ENCODE measurements around the gene GALNT1.

The GALNT1 gene

DNA sequence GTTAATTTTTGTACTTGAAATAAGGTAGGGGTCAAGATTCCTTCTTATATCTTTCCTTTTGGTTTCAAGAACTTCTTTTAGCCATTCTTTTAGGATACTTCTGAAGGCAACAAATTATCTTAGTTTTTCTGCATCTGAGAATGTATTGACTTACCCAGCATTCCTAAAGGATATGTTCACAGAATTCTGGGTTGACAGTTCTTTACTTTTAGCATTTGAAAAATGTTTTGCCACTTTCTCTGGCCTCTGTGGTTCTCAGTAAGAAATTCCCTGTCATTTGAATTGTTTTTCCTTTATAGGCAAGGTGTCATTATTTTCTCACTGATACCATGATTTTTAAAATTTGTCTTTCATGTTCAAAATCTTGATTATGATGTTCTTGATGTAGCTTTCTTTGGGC, 162.4 kb downstream of the GALNT1 start:
- H3K4me3 ChIP-seq (ENCODE audit: control insufficient read depth, low read depth, low read length) = no peak overlapping the region
- TF ChIP-seq, protein P1, sequence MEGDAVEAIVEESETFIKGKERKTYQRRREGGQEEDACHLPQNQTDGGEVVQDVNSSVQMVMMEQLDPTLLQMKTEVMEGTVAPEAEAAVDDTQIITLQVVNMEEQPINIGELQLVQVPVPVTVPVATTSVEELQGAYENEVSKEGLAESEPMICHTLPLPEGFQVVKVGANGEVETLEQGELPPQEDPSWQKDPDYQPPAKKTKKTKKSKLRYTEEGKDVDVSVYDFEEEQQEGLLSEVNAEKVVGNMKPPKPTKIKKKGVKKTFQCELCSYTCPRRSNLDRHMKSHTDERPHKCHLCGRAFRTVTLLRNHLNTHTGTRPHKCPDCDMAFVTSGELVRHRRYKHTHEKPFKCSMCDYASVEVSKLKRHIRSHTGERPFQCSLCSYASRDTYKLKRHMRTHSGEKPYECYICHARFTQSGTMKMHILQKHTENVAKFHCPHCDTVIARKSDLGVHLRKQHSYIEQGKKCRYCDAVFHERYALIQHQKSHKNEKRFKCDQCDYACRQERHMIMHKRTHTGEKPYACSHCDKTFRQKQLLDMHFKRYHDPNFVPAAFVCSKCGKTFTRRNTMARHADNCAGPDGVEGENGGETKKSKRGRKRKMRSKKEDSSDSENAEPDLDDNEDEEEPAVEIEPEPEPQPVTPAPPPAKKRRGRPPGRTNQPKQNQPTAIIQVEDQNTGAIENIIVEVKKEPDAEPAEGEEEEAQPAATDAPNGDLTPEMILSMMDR (IDR thresholded peaks at IDR 0.05; ENCODE audit: control insufficient read depth, insufficient read depth, low read depth, low read length, missing control alignments) = no peak
- DNase-seq (ENCODE audit: low read depth) = no peak

DNA sequence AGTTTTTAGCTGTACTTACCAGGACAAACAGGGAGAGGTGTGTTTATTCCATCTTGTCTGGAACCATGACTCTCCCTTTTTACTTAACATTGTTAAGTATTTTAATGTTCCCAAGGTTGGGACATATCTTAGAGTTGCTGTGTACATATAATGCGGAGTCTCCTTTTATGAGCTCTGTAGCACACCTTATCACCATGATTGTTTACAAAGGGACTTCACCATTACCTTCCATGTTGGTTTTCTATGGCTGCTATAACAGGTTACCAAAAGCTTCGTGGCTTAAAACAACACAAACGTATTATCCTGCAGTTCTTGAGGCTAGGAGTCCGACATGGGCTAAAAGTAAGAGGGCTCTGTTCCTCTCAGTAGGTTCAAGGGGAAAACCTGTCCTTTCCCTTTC, 164.3 kb downstream of the GALNT1 start:
- TF ChIP-seq, protein P1 (IDR thresholded peaks at IDR 0.05; ENCODE audit: control insufficient read depth, insufficient read depth, low read depth, low read length, missing control alignments) = no peak
- H3K4me3 ChIP-seq (ENCODE audit: control insufficient read depth, low read depth, low read length) = no peak overlapping the region
- DNase-seq (ENCODE audit: low read depth) = no peak

DNA sequence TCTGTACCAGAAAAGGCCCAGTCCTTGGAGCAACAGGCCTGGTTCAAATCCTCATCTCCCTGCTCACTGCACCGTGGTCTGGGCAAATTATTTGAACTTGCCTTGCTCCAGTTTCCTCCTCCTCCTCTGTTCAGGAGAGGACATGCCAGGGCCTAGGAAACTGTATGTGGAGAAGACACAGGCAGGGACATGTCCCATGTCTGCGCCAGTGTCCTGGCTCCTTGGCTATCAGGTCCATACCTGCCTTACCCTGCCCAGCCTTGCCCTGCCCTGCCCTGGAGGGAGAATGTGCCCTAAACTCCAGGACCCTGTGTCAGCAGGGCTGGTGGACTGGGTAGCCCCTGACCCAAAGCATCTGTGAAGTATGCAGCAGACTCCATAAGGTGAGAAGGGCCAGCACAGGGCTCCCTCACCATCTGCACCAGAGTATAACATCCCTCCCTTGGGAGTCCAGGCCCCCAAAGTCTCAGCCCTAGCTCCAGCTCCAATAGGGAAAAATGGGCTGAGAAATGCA, 165.3 kb downstream of the GALNT1 start:
- no peak overlapping the region for H3K4me3 ChIP-seq (ENCODE audit: control insufficient read depth, low read depth, low read length)
- TF ChIP-seq, protein P1 (IDR thresholded peaks at IDR 0.05; ENCODE audit: control insufficient read depth, insufficient read depth, low read depth, low read length, missing control alignments) = no peak
- no peak for DNase-seq (ENCODE audit: low read depth)

DNA sequence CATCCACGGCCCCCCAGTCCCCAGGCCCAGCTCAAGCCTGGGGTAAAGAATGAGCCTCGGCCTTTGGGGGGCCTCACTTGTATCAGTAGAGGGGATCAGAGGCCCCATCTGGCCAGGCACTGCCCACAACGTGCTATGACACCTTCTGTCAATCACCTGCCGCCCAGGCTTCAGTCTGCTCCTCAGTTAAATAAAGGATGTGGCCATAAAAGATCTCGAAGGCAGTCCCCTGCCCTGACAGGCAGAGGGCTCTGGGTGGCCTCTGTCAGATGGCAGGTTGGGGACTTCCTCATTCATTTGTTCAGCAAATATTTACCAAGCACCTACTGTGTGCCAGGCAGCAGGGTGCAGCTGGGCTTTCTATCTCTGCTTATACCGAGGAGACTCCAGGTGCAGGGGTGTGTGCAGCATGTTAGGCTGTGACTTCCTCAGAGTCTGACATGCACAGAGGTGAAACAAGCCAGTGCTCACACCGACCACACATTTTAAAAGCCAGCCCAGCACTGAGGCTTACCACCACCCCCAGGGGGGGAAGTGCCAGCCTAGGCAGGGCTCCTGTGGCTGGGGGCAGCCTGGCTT, 166.4 kb downstream of the GALNT1 start:
- no peak overlapping the region for H3K4me3 ChIP-seq (ENCODE audit: control insufficient read depth, low read depth, low read length)
- no peak for DNase-seq (ENCODE audit: low read depth)
- TF ChIP-seq, protein P1 (IDR thresholded peaks at IDR 0.05; ENCODE audit: control insufficient read depth, insufficient read depth, low read depth, low read length, missing control alignments) = no peak

DNA sequence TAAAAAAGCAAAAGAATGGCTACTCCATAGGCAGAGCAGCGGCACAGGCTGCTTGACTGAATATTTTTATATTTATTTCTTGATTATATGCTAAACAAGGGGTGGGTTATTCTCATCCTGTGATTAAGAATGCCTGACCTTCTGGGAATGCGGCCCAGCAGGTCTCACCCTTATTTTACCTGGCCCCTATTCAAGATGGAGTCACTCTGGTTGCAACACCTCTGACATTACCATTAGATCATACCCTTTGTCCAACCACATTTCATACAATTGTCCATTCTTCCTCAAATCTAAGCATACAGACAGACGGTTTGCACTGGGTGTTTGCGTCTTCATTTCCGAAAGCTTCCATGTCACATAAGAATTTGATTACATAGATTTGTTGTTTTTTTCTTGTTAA, 168.2 kb downstream of the GALNT1 start:
- DNase-seq (ENCODE audit: low read depth) = no peak
- TF ChIP-seq, protein P1 (IDR thresholded peaks at IDR 0.05; ENCODE audit: control insufficient read depth, insufficient read depth, low read depth, low read length, missing control alignments) = no peak
- no peak overlapping the region for H3K4me3 ChIP-seq (ENCODE audit: control insufficient read depth, low read depth, low read length)

DNA sequence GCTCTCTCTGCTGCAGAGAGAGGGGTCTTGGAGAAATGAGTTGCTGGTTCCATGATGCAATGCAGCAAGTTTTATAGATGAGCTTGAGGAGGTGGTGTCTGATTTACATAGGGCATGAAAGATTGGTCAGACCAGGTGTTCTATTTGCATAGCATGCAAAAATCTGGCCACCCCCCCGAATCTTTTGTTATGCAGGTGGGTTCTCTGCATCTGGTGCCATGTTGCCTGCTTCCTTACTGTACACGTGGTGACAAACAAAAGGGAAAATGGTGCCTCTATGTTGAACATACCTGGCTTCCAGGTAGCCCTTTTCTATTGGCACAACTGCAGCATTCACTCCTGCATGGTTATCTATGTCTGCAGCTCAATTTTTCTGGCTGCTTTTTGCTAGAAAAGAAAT, 169.4 kb downstream of the GALNT1 start:
- H3K4me3 ChIP-seq (ENCODE audit: control insufficient read depth, low read depth, low read length) = no peak overlapping the region
- no peak for DNase-seq (ENCODE audit: low read depth)
- TF ChIP-seq, protein P1 (IDR thresholded peaks at IDR 0.05; ENCODE audit: control insufficient read depth, insufficient read depth, low read depth, low read length, missing control alignments) = no peak

All from AG09309 (cell line).